OCI-LY1 (cell line): ENCODE data around the gene BBS9.

Experiments used
- H2AFZ ChIP-seq: fragments of 200-600 bp; sonication (generic), shearing (Covaris generic); 2 replicates; pipeline ENCODE4 v1.6.0; 2014; ENCODE audit warnings: antibody characterized with exemption, mild to moderate bottlenecking, low read length
- H3F3A ChIP-seq: fragments of 200-600 bp; sonication (generic), shearing (Covaris generic); 2 replicates; pipeline ENCODE4 v1.6.0; 2014; ENCODE audit warnings: mild to moderate bottlenecking, antibody characterized with exemption, low read length, moderate library complexity; ENCODE audit not compliant: insufficient read depth
- H3K27ac ChIP-seq: fragments of 200-600 bp; sonication (generic); 2 replicates; pipeline ENCODE4 v1.5.1; 2014; ENCODE audit warnings: low read length, mixed run types, mild to moderate bottlenecking, low read depth; ENCODE audit not compliant: poor library complexity, severe bottlenecking
- H3K27me3 ChIP-seq: fragments of 200-600 bp; sonication (generic); 2 replicates; pipeline ENCODE4 v1.6.0; 2014; ENCODE audit warnings: antibody characterized with exemption, mild to moderate bottlenecking, low read length, moderate library complexity; ENCODE audit not compliant: insufficient read depth
- H3K36me3 ChIP-seq: fragments of 200-600 bp; sonication (generic); 2 replicates; pipeline ENCODE4 v1.6.1; 2014; ENCODE audit warnings: mild to moderate bottlenecking, antibody characterized with exemption, low read length, moderate library complexity, mixed read lengths; ENCODE audit not compliant: insufficient read depth
- H3K4me1 ChIP-seq: fragments of 200-600 bp; sonication (generic); 2 replicates; pipeline ENCODE4 v1.5.1; 2014; ENCODE audit warnings: mild to moderate bottlenecking, low read length, moderate library complexity; ENCODE audit not compliant: insufficient read depth, severe bottlenecking
- H3K4me2 ChIP-seq: fragments of 200-600 bp; sonication (generic), shearing (Covaris generic); 2 replicates; pipeline ENCODE4 v1.6.1; 2014; ENCODE audit warnings: low read length
- H3K4me3 ChIP-seq: fragments of 200-600 bp; sonication (generic); 2 replicates; pipeline ENCODE4 v1.5.1; 2014; ENCODE audit warnings: low read length, low read depth, mild to moderate bottlenecking, mixed read lengths; ENCODE audit not compliant: poor library complexity, severe bottlenecking
- H3K79me2 ChIP-seq: fragments of 200-600 bp; shearing (Covaris generic); 2 replicates; pipeline ENCODE4 v1.6.1; 2016; ENCODE audit warnings: mixed run types, low read length, mixed read lengths; ENCODE audit not compliant: insufficient read depth
- H3K9ac ChIP-seq: fragments of 200-600 bp; sonication (generic), shearing (Covaris generic); 2 replicates; pipeline ENCODE4 v1.6.1; 2014; ENCODE audit warnings: mild to moderate bottlenecking, low read length, mixed read lengths
- H3K9me2 ChIP-seq: fragments of 200-600 bp; sonication (generic), shearing (Covaris generic); 2 replicates; pipeline ENCODE4 v1.6.1; 2014; ENCODE audit warnings: low read depth, mild to moderate bottlenecking, low read length, mixed read lengths
- H3K9me3 ChIP-seq: fragments of 200-600 bp; shearing (Covaris generic); 2 replicates; pipeline ENCODE4 v1.6.1; 2014; ENCODE audit warnings: low read length, mixed read lengths
- H4K20me1 ChIP-seq: fragments of 200-600 bp; sonication (generic), shearing (Covaris generic); 2 replicates; pipeline ENCODE4 v1.6.0; 2016; ENCODE audit warnings: mild to moderate bottlenecking, low read length; ENCODE audit not compliant: insufficient read depth
- EZH2 ChIP-seq: fragments of 200-600 bp; sonication (generic), shearing (Covaris generic); IDR thresholded peaks from 2 replicates; pipeline ENCODE4 v1.8.0; 2017; ENCODE audit warnings: borderline replicate concordance, mixed run types, mild to moderate bottlenecking, antibody characterized with exemption, low read length, moderate library complexity, mixed read lengths
- TF ChIP-seq, protein P1 (sequence below): fragments of 200-600 bp; sonication (generic), shearing (Covaris generic); IDR thresholded peaks from 2 replicates; pipeline ENCODE4 v1.5.1; 2017; ENCODE audit warnings: mild to moderate bottlenecking, antibody characterized with exemption, low read length, moderate library complexity, mixed read lengths

The BBS9 gene

DNA sequence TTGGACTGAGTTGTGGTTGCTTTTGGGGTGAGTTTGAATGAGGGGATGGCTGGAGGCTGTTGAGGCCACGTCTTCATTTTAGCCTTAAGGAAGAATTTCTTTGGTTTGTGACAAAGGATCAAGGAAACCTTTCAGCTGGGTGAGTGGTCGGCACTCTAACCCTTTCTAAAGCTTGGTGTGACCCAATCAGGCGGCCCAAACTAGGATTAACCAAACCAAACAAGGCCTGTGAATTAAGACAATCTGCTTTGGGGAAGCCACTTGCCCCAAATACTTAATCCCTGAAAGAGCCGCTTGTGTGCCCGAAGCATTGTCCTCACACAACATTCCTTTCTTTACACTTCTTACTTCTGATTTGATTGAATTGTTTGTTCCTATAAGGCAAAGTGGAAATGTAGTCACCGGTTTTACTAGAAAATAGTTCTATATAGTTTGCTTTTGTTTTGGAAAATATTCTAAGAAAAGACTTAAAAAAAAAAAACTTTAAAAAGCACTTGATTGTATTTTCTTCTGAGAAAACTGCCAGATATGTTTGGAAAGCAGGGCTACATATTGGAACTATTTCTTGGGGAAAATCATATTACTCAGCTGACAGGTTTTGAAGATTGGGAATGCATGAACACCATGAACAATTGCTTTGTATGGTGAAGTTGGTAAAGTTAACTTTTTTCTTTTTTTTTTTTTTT, 503.6 kb downstream of the BBS9 start:
- Histone ChIP-seq H3K27ac (no peak overlapping the region), H3F3A (no peaks in the 10 kb centered on the region), H2AFZ (no peak overlapping the region), H3K4me2 (no peak overlapping the region), H3K4me3 (no peak overlapping the region), H3K79me2 (no peaks in the 10 kb centered on the region), H3K9ac (no peak overlapping the region), H3K36me3 (no peaks in the 10 kb centered on the region), H3K4me1 (no peaks in the 10 kb centered on the region), H4K20me1 (no peaks in the 10 kb centered on the region), H3K27me3 (peaks cover 6% of the 10 kb centered on the region; the same call in 1 of the 2 replicates), H3K9me3 (no peaks in the 10 kb centered on the region), H3K9me2 (no peaks in the 10 kb centered on the region)
- TF ChIP-seq EZH2, result no peak
- TF ChIP-seq, protein P1, sequence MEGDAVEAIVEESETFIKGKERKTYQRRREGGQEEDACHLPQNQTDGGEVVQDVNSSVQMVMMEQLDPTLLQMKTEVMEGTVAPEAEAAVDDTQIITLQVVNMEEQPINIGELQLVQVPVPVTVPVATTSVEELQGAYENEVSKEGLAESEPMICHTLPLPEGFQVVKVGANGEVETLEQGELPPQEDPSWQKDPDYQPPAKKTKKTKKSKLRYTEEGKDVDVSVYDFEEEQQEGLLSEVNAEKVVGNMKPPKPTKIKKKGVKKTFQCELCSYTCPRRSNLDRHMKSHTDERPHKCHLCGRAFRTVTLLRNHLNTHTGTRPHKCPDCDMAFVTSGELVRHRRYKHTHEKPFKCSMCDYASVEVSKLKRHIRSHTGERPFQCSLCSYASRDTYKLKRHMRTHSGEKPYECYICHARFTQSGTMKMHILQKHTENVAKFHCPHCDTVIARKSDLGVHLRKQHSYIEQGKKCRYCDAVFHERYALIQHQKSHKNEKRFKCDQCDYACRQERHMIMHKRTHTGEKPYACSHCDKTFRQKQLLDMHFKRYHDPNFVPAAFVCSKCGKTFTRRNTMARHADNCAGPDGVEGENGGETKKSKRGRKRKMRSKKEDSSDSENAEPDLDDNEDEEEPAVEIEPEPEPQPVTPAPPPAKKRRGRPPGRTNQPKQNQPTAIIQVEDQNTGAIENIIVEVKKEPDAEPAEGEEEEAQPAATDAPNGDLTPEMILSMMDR, result no peak

DNA sequence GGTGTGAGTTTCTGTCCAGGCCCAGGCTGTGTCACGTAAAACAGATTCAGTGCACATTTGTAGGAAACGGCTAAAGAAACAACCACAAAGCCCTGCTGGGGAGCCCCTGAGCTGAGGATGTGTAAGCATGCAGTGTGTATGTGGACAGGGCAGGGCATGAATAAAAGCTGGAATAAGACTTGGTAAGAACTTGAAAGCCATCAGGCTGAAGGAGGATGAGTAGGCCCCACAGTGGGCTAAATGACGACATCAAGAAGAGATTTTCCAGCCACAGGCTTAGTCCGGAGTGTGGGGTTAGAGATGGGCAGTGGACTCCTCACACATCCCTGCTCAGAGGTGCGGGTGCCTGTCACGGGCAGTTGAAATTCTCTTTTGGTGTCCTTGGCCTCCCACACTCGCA, 505.2 kb downstream of the BBS9 start:
- H3K27ac ChIP-seq, result no peak overlapping the region
- no peaks in the 10 kb centered on the region for H4K20me1 ChIP-seq
- no peak overlapping the region for H3K9ac ChIP-seq
- no peaks in the 10 kb centered on the region for H3K79me2 ChIP-seq
- no peaks in the 10 kb centered on the region for H3K36me3 ChIP-seq
- peaks cover 6% of the 10 kb centered on the region; the same call in 1 of the 2 replicates for H3K27me3 ChIP-seq
- no peak for TF ChIP-seq EZH2
- TF ChIP-seq, protein P1, result no peak
- no peaks in the 10 kb centered on the region for H3K9me2 ChIP-seq
- H3K4me1 ChIP-seq, result no peaks in the 10 kb centered on the region
- no peak overlapping the region for H3K4me2 ChIP-seq
- H3K9me3 ChIP-seq, result no peaks in the 10 kb centered on the region
- H3K4me3 ChIP-seq, result no peak overlapping the region
- H3F3A ChIP-seq, result no peaks in the 10 kb centered on the region
- H2AFZ ChIP-seq, result no peak overlapping the region

DNA sequence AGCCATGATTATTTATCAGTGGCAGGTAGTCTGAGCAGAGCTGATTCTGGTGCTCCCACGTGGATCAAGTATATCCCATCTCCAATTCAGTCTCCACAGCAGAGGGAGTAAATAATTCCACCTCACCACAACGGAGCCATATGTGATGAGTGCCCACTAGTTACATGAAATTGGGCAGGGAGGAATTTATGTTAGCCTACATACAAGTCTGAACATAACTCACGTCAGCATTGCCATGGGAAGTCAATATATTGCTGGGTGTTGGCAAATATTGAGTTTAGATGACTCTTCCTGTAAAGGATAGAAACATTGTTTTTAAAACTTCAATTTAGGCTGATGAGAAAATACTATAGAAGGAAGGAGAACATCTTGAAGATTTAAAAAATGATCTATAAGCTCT, 507.0 kb downstream of the BBS9 start:
- no peaks in the 10 kb centered on the region for H3K79me2 ChIP-seq
- H4K20me1 ChIP-seq, result no peaks in the 10 kb centered on the region
- H2AFZ ChIP-seq, result no peak overlapping the region
- H3F3A ChIP-seq, result no peaks in the 10 kb centered on the region
- H3K9me2 ChIP-seq, result no peaks in the 10 kb centered on the region
- H3K9ac ChIP-seq, result no peak overlapping the region
- TF ChIP-seq EZH2, result no peak
- TF ChIP-seq, protein P1, result no peak
- no peak overlapping the region for H3K4me3 ChIP-seq
- peaks cover 6% of the 10 kb centered on the region; the same call in 1 of the 2 replicates for H3K27me3 ChIP-seq
- H3K27ac ChIP-seq, result no peak overlapping the region
- no peak overlapping the region for H3K4me2 ChIP-seq
- H3K4me1 ChIP-seq, result no peaks in the 10 kb centered on the region
- no peaks in the 10 kb centered on the region for H3K9me3 ChIP-seq
- H3K36me3 ChIP-seq, result no peaks in the 10 kb centered on the region
